GM19099 (cell line): ENCODE data around the gene ULK2.

Experiments used
- POLR2A ChIP-seq: IDR thresholded peaks from 3 replicates; pipeline ENCODE4 v1.6.1; 2011; ENCODE audit warnings: low read depth; ENCODE audit not compliant: insufficient read length; ENCODE audit errors: extremely low read depth

Gene ULK2

GRCh38 chr17:19728084-19728495, 139.6 kb downstream of the ULK2 start:
- TF ChIP-seq POLR2A: no peak

- no peak for TF ChIP-seq POLR2A
Measured at GRCh38 chr17:19727501-19728078, 140.1 kb downstream of the ULK2 start.

- TF ChIP-seq POLR2A: no peak
Measured at GRCh38 chr17:19726631-19727376, 140.9 kb downstream of the ULK2 start.

- TF ChIP-seq POLR2A: no peak
Measured at GRCh38 chr17:19725486-19725885, 142.2 kb downstream of the ULK2 start.

GRCh38 chr17:19724501-19725420, 143.0 kb downstream of the ULK2 start:
- TF ChIP-seq POLR2A: no peak

- TF ChIP-seq POLR2A: no peak
Measured at GRCh38 chr17:19723964-19724363, 143.8 kb downstream of the ULK2 start.
